Tibial nerve (tissue), 3 donors: ENCODE results near the gene PARM1.

ENCODE experiments used
- POLR2A ChIP-seq, 2 donors: fragments of 450-650 bp; IDR thresholded peaks; one replicate each; pipeline ENCODE4 v1.6.1; 2017; ENCODE audit warnings: antibody characterized with exemption in 2 of 2, mild to moderate bottlenecking in 2 of 2, moderate library complexity in 2 of 2
- TF ChIP-seq, protein P1 (sequence below), 5 experiments: fragments of 200-600 bp in 3 of 5; fragments of 450-650 bp in 2 of 5; sonication (generic) in 3 of 5; IDR thresholded peaks; one replicate each; pipeline ENCODE4 v1.5.1; 2016 to 2019; ENCODE audit warnings: antibody characterized with exemption in 5 of 5, mild to moderate bottlenecking in 3 of 5, moderate library complexity in 2 of 5

DNA sequence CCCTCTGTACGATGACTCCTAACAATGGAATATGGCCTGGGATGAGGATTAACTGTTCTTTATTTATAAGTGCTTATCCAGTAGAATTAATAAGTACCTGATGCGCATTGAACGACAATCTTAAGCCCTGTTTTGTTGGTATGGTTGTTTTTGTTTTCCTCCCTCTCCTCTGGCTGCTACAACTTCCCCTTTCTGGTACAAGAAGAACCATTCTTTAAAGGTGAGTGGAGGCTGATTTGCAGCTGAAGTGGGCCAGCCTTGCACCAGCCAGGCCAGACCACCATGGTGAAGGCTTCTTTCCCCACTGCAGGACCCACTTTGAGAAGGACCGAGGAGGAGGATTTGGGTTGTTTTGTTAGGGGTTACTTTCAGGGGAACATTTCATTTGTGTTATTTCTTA lies 113.3 kb downstream of the PARM1 start:
- TF ChIP-seq, protein P1, sequence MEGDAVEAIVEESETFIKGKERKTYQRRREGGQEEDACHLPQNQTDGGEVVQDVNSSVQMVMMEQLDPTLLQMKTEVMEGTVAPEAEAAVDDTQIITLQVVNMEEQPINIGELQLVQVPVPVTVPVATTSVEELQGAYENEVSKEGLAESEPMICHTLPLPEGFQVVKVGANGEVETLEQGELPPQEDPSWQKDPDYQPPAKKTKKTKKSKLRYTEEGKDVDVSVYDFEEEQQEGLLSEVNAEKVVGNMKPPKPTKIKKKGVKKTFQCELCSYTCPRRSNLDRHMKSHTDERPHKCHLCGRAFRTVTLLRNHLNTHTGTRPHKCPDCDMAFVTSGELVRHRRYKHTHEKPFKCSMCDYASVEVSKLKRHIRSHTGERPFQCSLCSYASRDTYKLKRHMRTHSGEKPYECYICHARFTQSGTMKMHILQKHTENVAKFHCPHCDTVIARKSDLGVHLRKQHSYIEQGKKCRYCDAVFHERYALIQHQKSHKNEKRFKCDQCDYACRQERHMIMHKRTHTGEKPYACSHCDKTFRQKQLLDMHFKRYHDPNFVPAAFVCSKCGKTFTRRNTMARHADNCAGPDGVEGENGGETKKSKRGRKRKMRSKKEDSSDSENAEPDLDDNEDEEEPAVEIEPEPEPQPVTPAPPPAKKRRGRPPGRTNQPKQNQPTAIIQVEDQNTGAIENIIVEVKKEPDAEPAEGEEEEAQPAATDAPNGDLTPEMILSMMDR (IDR thresholded peaks at IDR 0.05), result no peak
- TF ChIP-seq POLR2A (IDR thresholded peaks at IDR 0.05), result no peak
